Activated CD8-positive, alpha-beta memory T cell treated with anti-CD3 and anti-CD28 coated beads, Interleukin-2, amount 50 U/mL, for 24 hours (primary cell): ENCODE measurements around the gene CACNB4.
"Not testable (repeated sequence)": the region's sequence is repeated elsewhere in the genome, so short reads cannot be mapped to it uniquely, and the experiment has no call there.

Experiments
- DNase-seq: peaks from one replicate; pipeline ENCODE4 v3.0.0-alpha.2; 2020; ENCODE audit errors: extremely low read depth

CACNB4 gene

GRCh38 chr2:151945186-151945585, 153.7 kb downstream of the CACNB4 start:
- no peak for DNase-seq

GRCh38 chr2:151943461-151943860, 155.4 kb downstream of the CACNB4 start:
- no peak for DNase-seq

- DNase-seq, result not testable (repeated sequence)
These were observed 156.2 kb downstream of the CACNB4 start for GRCh38 chr2:151942540-151943205.

GRCh38 chr2:151937966-151938365, 160.9 kb downstream of the CACNB4 start:
- no peak for DNase-seq

- DNase-seq, result no peak
These were observed 162.2 kb downstream of the CACNB4 start for GRCh38 chr2:151936626-151937025.

GRCh38 chr2:151933266-151933804, 165.5 kb downstream of the CACNB4 start:
- no peak for DNase-seq

- DNase-seq, result no peak
These were observed 167.1 kb downstream of the CACNB4 start for GRCh38 chr2:151931756-151932155.

GRCh38 chr2:151931030-151931611, 167.7 kb downstream of the CACNB4 start:
- DNase-seq, result no peak

GRCh38 chr2:151930042-151930441, 168.8 kb downstream of the CACNB4 start:
- DNase-seq, result no peak

- DNase-seq, result no peak
These were observed 170.5 kb downstream of the CACNB4 start for GRCh38 chr2:151928380-151928779.

- no peak for DNase-seq
These were observed 171.2 kb downstream of the CACNB4 start for GRCh38 chr2:151927501-151928221.

GRCh38 chr2:151922845-151923666, 175.8 kb downstream of the CACNB4 start:
- no peak for DNase-seq

GRCh38 chr2:151919786-151920185, 179.1 kb downstream of the CACNB4 start:
- DNase-seq, result no peak

- DNase-seq, result no peak
These were observed 180.5 kb downstream of the CACNB4 start for GRCh38 chr2:151918308-151918707.

- DNase-seq, result no peak
These were observed 182.2 kb downstream of the CACNB4 start for GRCh38 chr2:151916632-151917031.

- not testable (repeated sequence) for DNase-seq
These were observed 183.2 kb downstream of the CACNB4 start for GRCh38 chr2:151915629-151916025.

- no peak for DNase-seq
These were observed 183.7 kb downstream of the CACNB4 start for GRCh38 chr2:151914989-151915628.

- no peak for DNase-seq
These were observed 190.5 kb downstream of the CACNB4 start for GRCh38 chr2:151908204-151908882.

GRCh38 chr2:151907286-151908203, 191.3 kb downstream of the CACNB4 start:
- DNase-seq, result no peak

- no peak for DNase-seq
These were observed 192.2 kb downstream of the CACNB4 start for GRCh38 chr2:151906633-151906998.
